Measurements from ENCODE around the gene CIB4. TPM values are rescaled to one million over a fixed set of nuclear protein-coding genes. Genes with fewer than 3 reads are reported as not detected.

Gene CIB4
- total RNA-seq, 2 donors from 2014 or later = not detected

- no peaks in the 10 kb centered on the region for H3K9me3 ChIP-seq
- peaks cover 20% of the 10 kb centered on the region for H3K4me1 ChIP-seq
- WGBS, 2 donors = 88 to 100% methylated on average over 2 to 3 of the region's 3 CpGs
- no peaks in the 10 kb centered on the region for H3K27me3 ChIP-seq
- no peaks in the 10 kb centered on the region for H3K36me3 ChIP-seq (replicated peaks in 1 of 2; ENCODE audit: insufficient read depth in 1 of 2, low read depth in 2 of 2)
- intact Hi-C loops (cut with DNase I) = no loop called here
- no peak overlapping the region for H3K27ac ChIP-seq
- DNase-seq (no peak), ATAC-seq (no peak)
- H3K4me3 ChIP-seq = no peak overlapping the region
- TF ChIP-seq CTCF (IDR thresholded peaks at IDR 0.05) = no peak
- TF ChIP-seq POLR2A (IDR thresholded peaks at IDR 0.05) = no peak
Measured at GRCh38 chr2:26559044-26559405, 82.1 kb downstream of the CIB4 start.

GRCh38 chr2:26558271-26559043 lies 82.7 kb downstream of the CIB4 start:
- DNase-seq (no peak), ATAC-seq (no peak)
- TF ChIP-seq CTCF (IDR thresholded peaks at IDR 0.05) = no peak
- TF ChIP-seq POLR2A (IDR thresholded peaks at IDR 0.05) = no peak
- intact Hi-C loops (cut with DNase I) = no loop called here
- Histone ChIP-seq H3K27me3 (no peaks in the 10 kb centered on the region), H3K9me3 (no peaks in the 10 kb centered on the region), H3K36me3 (replicated peaks in 1 of 2; ENCODE audit: insufficient read depth in 1 of 2, low read depth in 2 of 2) (no peaks in the 10 kb centered on the region), H3K27ac (no peak overlapping the region), H3K4me1 (peaks cover 15% of the 10 kb centered on the region), H3K4me3 (no peak overlapping the region)
- WGBS, 2 donors = 34 to 36% methylated on average over 19 to 27 of the region's 27 CpGs

- Histone ChIP-seq H3K36me3 (replicated peaks in 1 of 2; ENCODE audit: insufficient read depth in 1 of 2, low read depth in 2 of 2) (no peaks in the 10 kb centered on the region), H3K27me3 (no peaks in the 10 kb centered on the region), H3K9me3 (no peaks in the 10 kb centered on the region), H3K27ac (no peak overlapping the region), H3K4me3 (no peak overlapping the region), H3K4me1 (peaks cover 4% of the 10 kb centered on the region)
- no peak for TF ChIP-seq POLR2A (IDR thresholded peaks at IDR 0.05)
- no peak for TF ChIP-seq CTCF (IDR thresholded peaks at IDR 0.05)
- 76 to 77% methylated on average over 11 to 12 of the region's 12 CpGs for WGBS, 2 donors
- ATAC-seq = no peak
- no peak for DNase-seq
- intact Hi-C loops (cut with DNase I) = no loop called here
Measured at GRCh38 chr2:26557244-26557925, 83.8 kb downstream of the CIB4 start.

- ATAC-seq = no peak
- DNase-seq = no peak
- intact Hi-C loops (cut with DNase I) = no loop called here
Measured at GRCh38 chr2:26556309-26557243, 84.6 kb downstream of the CIB4 start.

More at GRCh38 chr2:26556309-26557243, 84.6 kb downstream of the CIB4 start:
- Histone ChIP-seq H3K4me1 (no peaks in the 10 kb centered on the region), H3K27ac (no peak overlapping the region), H3K36me3 (replicated peaks in 1 of 2; ENCODE audit: insufficient read depth in 1 of 2, low read depth in 2 of 2) (no peaks in the 10 kb centered on the region), H3K4me3 (no peak overlapping the region), H3K27me3 (no peaks in the 10 kb centered on the region), H3K9me3 (no peaks in the 10 kb centered on the region)
- TF ChIP-seq POLR2A (IDR thresholded peaks at IDR 0.05) = no peak
- 91 to 92% methylated on average over 12 to 15 of the region's 15 CpGs for WGBS, 2 donors
